Keratinocyte (primary cell): ENCODE measurements around the gene CRLF3.

Source experiments
- CTCF ChIP-seq, 3 experiments: IDR thresholded peaks in 1 of 3; conservative IDR thresholded peaks in 1 of 3; optimal IDR thresholded peaks in 1 of 3; 2 replicates in 2 of 3; 3 replicates in 1 of 3; pipeline versions ENCODE3 to v1.5.1; 2011; ENCODE audit warnings: low read length in 3 of 3, mild to moderate bottlenecking in 3 of 3, moderate library complexity in 2 of 3, control low read depth in 1 of 3, inconsistent platforms in 1 of 3; ENCODE audit not compliant: insufficient read depth in 2 of 3; ENCODE audit errors: extremely low read depth in 1 of 3
- EZH2 ChIP-seq: IDR thresholded peaks from one replicate; pipeline ENCODE4 v1.6.1; 2012; ENCODE audit warnings: inconsistent platforms, mild to moderate bottlenecking, low read length, moderate library complexity

GRCh38 chr17:30761060-30761459, 63.4 kb downstream of the CRLF3 start:
- TF ChIP-seq CTCF (optimal IDR thresholded peaks at IDR 0.05 in 1 of 3, IDR thresholded peaks at IDR 0.05 in 1 of 3, conservative IDR thresholded peaks at IDR 0.05 in 1 of 3; ENCODE audit: extremely low read depth in 1 of 3, insufficient read depth in 2 of 3, low read length in 3 of 3) (no peak), EZH2 (no peak)
